Heart left ventricle (tissue), 16 donors: Measurements from ENCODE around the gene SLC6A11. TPM values are rescaled to one million over a fixed set of nuclear protein-coding genes. Genes with fewer than 3 reads are reported as not detected.

Experiments used
- ATAC-seq, 4 donors: fragments of 200-7000 bp; cut with Tn5 transposase; one replicate each; pipeline ENCODE4 v1.9.1; 2020 to 2022; ENCODE audit warnings: moderate library complexity in 4 of 4, mild to moderate bottlenecking in 3 of 4, moderate number of reproducible peaks in 1 of 4
- DNase-seq, 5 donors: peaks; one replicate each; pipeline ENCODE4 v3.0.0-alpha.2; 2020
- H3K27ac ChIP-seq, 12 donors: fragments of 200-600 bp; sonication (generic) in 4 of 12; one replicate each; pipeline versions ENCODE4 v1.5.0 to v1.8.0; 2016 to 2022; ENCODE audit warnings: mild to moderate bottlenecking in 2 of 12
- H3K27me3 ChIP-seq, 9 donors: fragments of 200-600 bp; sonication (generic) in 2 of 9; one replicate each; pipeline versions ENCODE4 v1.5.1 to v1.8.0; 2016 to 2022; ENCODE audit warnings: mild to moderate bottlenecking in 3 of 9
- H3K36me3 ChIP-seq, 9 donors: fragments of 200-600 bp; sonication (generic) in 2 of 9; one replicate each; pipeline versions ENCODE4 v1.5.0 to v1.8.0; 2018 to 2022; ENCODE audit warnings: mild to moderate bottlenecking in 2 of 9
- H3K4me1 ChIP-seq, 12 donors: fragments of 200-600 bp; sonication (generic) in 4 of 12; one replicate each; pipeline versions ENCODE4 v1.5.0 to v1.8.0; 2016 to 2022; ENCODE audit warnings: mild to moderate bottlenecking in 3 of 12
- H3K4me3 ChIP-seq, 12 donors: fragments of 200-600 bp; sonication (generic) in 4 of 12; one replicate each; pipeline versions ENCODE4 v1.5.0 to v1.8.0; 2017 to 2022; ENCODE audit warnings: mild to moderate bottlenecking in 9 of 12, moderate library complexity in 4 of 12
- H3K9me3 ChIP-seq, 12 donors: fragments of 200-600 bp; sonication (generic) in 4 of 12; one replicate each; pipeline versions ENCODE4 v1.5.0 to v1.8.0; 2016 to 2022; ENCODE audit warnings: mild to moderate bottlenecking in 1 of 12
- POLR2A ChIP-seq, 2 donors: fragments of 450-650 bp; IDR thresholded peaks; one replicate each; pipeline ENCODE4 v1.6.1; 2017; ENCODE audit warnings: antibody characterized with exemption in 2 of 2, mild to moderate bottlenecking in 2 of 2, moderate library complexity in 2 of 2
- WGBS, 4 donors: extraction: QIAGEN DNeasy Blood & Tissue Kit in 2 of 4; methylation state at CpG; one replicate each; pipeline versions ENCODE4 v1.1.5 to v1.1.7; 2013 to 2018; 5-methylcytosine and 5-hydroxymethylcytosine counted together
- intact Hi-C, 10 donors: fragments of 100-400 bp; cut with DNase I; formaldehyde crosslinking; loops; one replicate each; pipeline versions ENCODE4 v1.11.1 to v1.14.2; 2022
- polyA plus RNA-seq, 2 donors: library from polyadenylated mRNA; stranded (reverse); fragments of 200-250 nt; gene quantifications; one replicate each; pipeline ENCODE4 v1.2.3, GENCODE V29; 2013
- total RNA-seq, 9 donors: library from RNA; depleted of rRNA in 2 of 9; stranded (reverse); fragments of >200 nt in 2 of 9; fragmentation: NEBNext Ultra II Directional in 3 of 9; extraction: Animal tissue kit (Norgen Biotek cat#: 25700) in 3 of 9; gene quantifications; one replicate each; pipeline versions ENCODE4 v1.1.0 to v1.2.4, GENCODE V29; 2016 to 2023
- TF ChIP-seq, protein P1 (sequence below), 12 donors: fragments of 200-600 bp; sonication (generic) in 4 of 12; IDR thresholded peaks; one replicate each; pipeline versions ENCODE4 v1.5.0 to v1.8.0; 2018 to 2022; ENCODE audit warnings: antibody characterized with exemption in 12 of 12, mild to moderate bottlenecking in 5 of 12
- donor health status: ischemic (EF 13 %, LVEDD 7.1; RV severe dilation, severe dysfunction).
- donor health status: healthy with polysubstance abuse.
- donor health status: DM: no; HTN: yes; CAD: no.
- donor health status: DM: no; HTN: no; CAD: no.
- donor health status: ischemic (EF 25% LVEDD 6.9; RV normal size, moderate dysfunction).
- donor health status: ischemic (EF 25% LVEDD 5.7; RV mildly dilated, moderate dysfunction).
- donor health status: healthy.
- donor health status: DM: yes; HTN: yes; CAD: no.
- donor health status: ischemic (EF 35%, LVEDD 5.7; RV mildly dilated, moderate dysfunction).
- donor health status: nonischemic (EF 11% LVEDD 7.7; RV severe dilation, severe dysfunction).
- donor health status: DM: yes; HTN: yes; CAD: no.
- donor health status: PGD.
- donor health status: ischemic (EF 29% LVEDD 5.4; RV normal size, mild dysfunction).
- donor health status: nonischemic (EF 23%, LVEDD 6.1; RV moderate dilation, normal function).

Gene SLC6A11
- total and polyA plus RNA-seq, 11 donors = not detected

DNA sequence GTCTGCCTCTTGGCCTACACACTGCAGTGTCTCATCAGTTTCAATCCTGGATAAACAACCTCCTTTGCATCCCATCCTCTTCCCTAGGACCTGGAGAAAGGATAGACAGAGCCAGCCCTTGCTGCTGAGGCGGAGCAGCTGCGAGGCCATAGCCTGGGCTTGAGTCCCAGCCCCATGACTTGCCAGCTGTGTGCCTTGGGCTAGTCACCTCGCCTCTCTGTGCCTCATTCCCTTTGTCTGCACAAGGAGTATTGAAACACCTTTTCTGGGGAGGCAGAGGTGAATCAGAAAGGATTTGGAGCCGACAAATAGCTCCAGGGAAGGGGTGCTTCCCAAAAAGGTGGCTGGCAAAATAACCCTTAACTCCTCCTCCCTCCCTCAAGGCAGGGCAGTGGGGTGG, 111.5 kb downstream of the SLC6A11 start:
- peaks cover 0 to 17% (median 0%) of the 10 kb centered on the region in 12 donors for H3K9me3 ChIP-seq
- no peak for TF ChIP-seq POLR2A (IDR thresholded peaks at IDR 0.05)
- TF ChIP-seq, protein P1, sequence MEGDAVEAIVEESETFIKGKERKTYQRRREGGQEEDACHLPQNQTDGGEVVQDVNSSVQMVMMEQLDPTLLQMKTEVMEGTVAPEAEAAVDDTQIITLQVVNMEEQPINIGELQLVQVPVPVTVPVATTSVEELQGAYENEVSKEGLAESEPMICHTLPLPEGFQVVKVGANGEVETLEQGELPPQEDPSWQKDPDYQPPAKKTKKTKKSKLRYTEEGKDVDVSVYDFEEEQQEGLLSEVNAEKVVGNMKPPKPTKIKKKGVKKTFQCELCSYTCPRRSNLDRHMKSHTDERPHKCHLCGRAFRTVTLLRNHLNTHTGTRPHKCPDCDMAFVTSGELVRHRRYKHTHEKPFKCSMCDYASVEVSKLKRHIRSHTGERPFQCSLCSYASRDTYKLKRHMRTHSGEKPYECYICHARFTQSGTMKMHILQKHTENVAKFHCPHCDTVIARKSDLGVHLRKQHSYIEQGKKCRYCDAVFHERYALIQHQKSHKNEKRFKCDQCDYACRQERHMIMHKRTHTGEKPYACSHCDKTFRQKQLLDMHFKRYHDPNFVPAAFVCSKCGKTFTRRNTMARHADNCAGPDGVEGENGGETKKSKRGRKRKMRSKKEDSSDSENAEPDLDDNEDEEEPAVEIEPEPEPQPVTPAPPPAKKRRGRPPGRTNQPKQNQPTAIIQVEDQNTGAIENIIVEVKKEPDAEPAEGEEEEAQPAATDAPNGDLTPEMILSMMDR (IDR thresholded peaks at IDR 0.05) = no peak
- no peak overlapping the region for H3K27ac ChIP-seq
- no peak overlapping the region for H3K4me3 ChIP-seq
- intact Hi-C loops = no loop called here
- peak in 1 of 4 donors; percentile 72 for ATAC-seq
- peaks cover 0 to 9% (median 0%) of the 10 kb centered on the region in 12 donors for H3K4me1 ChIP-seq
- 64 to 73% (median 71%) methylated on average over 4 of the region's 4 CpGs for WGBS, 4 donors
- H3K36me3 ChIP-seq = no peaks in the 10 kb centered on the region
- no peak for DNase-seq
- peaks cover 0 to 8% (median 0%) of the 10 kb centered on the region in 9 donors for H3K27me3 ChIP-seq

DNA sequence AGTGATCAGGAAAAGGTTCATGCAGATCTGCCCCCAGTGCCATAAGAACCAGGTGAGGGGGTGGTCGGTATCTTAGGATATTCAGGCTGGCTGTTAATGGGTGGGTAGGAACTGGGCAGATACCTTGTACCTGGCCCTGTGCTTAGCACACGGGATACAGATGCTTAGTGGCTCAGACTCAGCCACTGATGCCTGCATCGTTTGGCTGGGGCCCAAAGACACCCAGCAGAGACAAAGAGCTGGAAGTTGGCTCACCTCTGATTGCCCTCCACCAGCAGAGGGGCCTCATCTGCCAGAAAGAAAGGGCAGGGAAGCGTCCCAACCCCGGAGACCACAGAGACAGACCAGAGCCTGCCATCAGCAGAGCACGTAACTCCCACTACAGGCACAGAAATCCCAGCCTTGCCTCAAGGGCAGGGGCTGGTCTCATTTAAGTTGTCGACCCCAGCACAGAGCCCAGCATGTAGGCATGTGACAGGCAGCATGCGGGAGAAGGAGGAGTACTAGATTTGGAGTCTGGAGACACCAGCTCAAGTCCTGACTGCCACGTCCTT, 112.5 kb downstream of the SLC6A11 start:
- H3K27me3 ChIP-seq = peaks cover 0 to 8% (median 0%) of the 10 kb centered on the region in 9 donors
- no peak overlapping the region for H3K27ac ChIP-seq
- ATAC-seq = no peak
- TF ChIP-seq, protein P1 (IDR thresholded peaks at IDR 0.05) = no peak
- TF ChIP-seq POLR2A (IDR thresholded peaks at IDR 0.05) = no peak
- H3K4me3 ChIP-seq = no peak overlapping the region
- intact Hi-C loops = no loop called here
- peaks cover 0 to 15% (median 0%) of the 10 kb centered on the region in 12 donors for H3K9me3 ChIP-seq
- peaks cover 0 to 9% (median 0%) of the 10 kb centered on the region in 12 donors for H3K4me1 ChIP-seq
- no peak for DNase-seq
- H3K36me3 ChIP-seq = no peaks in the 10 kb centered on the region
- WGBS, 4 donors = 39 to 53% (median 46%) methylated on average over 9 of the region's 9 CpGs

DNA sequence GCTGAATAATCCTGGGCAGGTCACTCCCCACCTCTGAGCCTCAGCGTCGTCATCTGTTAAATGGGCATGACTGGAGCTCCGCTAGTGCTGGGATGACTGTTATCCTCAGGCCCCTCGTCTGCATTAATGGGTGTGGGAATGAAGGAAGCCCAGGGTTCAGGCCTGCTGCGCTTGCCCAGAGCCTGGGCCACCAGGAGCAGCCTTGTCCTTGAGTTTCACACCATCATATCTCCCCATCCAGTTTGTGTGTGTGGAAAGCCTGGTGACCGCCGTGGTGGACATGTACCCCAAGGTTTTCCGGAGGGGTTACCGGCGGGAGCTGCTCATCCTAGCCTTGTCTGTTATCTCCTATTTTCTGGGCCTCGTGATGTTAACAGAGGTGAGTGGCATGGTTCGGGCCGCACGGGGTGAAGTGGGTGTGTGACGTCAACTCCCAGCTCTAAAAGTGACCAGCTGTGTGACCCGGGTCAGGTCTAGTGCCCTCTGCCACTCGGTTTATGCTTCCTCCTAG, 113.0 kb downstream of the SLC6A11 start:
- Histone ChIP-seq H3K4me1 (peaks cover 0 to 9% (median 0%) of the 10 kb centered on the region in 12 donors), H3K4me3 (no peak overlapping the region), H3K9me3 (peaks cover 0 to 10% (median 0%) of the 10 kb centered on the region in 12 donors), H3K36me3 (no peaks in the 10 kb centered on the region), H3K27me3 (peaks cover 0 to 8% (median 0%) of the 10 kb centered on the region in 9 donors), H3K27ac (no peak overlapping the region)
- intact Hi-C loops = no loop called here
- no peak for ATAC-seq
- 88 to 92% (median 90%) methylated on average over 10 to 17 of the region's 17 CpGs for WGBS, 4 donors
- DNase-seq = no peak
- no peak for TF ChIP-seq POLR2A (IDR thresholded peaks at IDR 0.05)
- TF ChIP-seq, protein P1 (IDR thresholded peaks at IDR 0.05) = no peak

DNA sequence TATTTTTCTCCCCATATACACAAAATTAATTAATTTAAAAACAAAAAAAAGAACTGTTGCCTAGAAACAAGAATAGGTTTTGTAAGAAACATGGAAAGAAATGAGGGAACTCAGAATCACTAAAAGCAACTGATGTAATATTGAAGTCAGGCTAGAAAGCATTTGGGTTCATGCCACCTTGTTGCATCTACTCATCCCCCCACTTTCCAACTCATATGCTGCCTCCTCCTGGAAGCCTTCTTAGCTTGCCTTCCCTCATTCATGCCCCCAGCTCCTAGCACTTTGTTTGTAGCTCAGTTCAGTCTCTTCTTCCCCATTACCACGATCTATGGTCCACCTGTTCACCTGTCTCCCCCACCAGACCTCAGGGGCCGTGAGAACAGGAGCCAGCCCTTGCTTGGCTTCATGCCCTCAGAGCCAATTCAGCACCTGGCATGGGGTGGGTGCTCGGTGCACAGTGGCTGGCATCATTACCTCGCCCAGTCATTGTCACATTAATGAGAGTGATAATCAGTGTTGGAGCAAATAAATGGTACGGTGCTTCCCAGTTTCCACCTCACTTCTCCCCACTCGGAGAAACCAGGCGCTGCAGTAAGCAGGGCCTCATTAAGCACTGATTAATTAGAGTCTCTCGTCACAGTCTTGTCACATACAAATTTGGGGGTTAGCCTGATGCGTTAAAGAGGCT, 114.1 kb downstream of the SLC6A11 start:
- DNase-seq = no peak
- intact Hi-C loops = no loop called here
- ATAC-seq = no peak
- Histone ChIP-seq H3K9me3 (no peaks in the 10 kb centered on the region), H3K4me3 (no peak overlapping the region), H3K27ac (no peak overlapping the region), H3K27me3 (peaks cover 0 to 8% (median 0%) of the 10 kb centered on the region in 9 donors), H3K4me1 (peaks cover 0 to 9% (median 0%) of the 10 kb centered on the region in 12 donors), H3K36me3 (no peaks in the 10 kb centered on the region)
- TF ChIP-seq POLR2A (IDR thresholded peaks at IDR 0.05) = no peak
- TF ChIP-seq, protein P1 (IDR thresholded peaks at IDR 0.05) = no peak
- 86 to 90% (median 87%) methylated on average over 6 to 9 of the region's 9 CpGs for WGBS, 4 donors
